NB4 (cell line): ENCODE measurements around the gene DUSP28.

Experiments used
- POLR2A ChIP-seq: IDR thresholded peaks from 2 replicates; pipeline ENCODE4 v1.6.1; 2011; ENCODE audit warnings: mild to moderate bottlenecking; ENCODE audit not compliant: insufficient read length; ENCODE audit errors: extremely low read depth
- TF ChIP-seq, protein P1 (sequence below): IDR thresholded peaks from one replicate; pipeline ENCODE4 v1.5.1; 2012; ENCODE audit warnings: low read depth, low read length

DNA sequence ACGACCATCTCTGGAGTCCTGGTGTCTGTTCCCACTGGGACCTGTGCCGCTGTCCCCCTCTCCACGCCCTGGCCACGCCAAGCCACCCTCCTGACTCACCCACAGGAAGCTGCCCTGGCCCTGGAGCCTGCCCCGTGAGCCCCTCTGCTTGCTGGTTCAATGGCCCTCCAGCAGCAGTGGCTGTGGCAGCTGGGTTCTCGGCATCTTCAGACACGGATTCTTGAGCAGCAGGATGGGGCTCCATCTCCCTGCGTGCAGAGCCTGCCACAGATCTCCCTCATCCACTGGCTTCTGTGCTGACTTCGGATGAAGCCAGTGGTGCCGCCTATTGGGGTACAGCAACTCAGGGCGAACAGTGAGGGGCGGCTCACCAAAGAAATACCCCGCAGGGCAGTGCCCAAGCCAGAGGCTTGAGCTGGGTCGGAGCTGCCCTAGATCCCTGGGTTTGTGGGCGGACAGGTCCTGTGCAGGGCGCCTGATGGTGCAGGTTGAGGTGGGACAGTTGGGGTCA is 40.3 kb downstream of the DUSP28 start:
- TF ChIP-seq POLR2A, result no peak
- TF ChIP-seq, protein P1, sequence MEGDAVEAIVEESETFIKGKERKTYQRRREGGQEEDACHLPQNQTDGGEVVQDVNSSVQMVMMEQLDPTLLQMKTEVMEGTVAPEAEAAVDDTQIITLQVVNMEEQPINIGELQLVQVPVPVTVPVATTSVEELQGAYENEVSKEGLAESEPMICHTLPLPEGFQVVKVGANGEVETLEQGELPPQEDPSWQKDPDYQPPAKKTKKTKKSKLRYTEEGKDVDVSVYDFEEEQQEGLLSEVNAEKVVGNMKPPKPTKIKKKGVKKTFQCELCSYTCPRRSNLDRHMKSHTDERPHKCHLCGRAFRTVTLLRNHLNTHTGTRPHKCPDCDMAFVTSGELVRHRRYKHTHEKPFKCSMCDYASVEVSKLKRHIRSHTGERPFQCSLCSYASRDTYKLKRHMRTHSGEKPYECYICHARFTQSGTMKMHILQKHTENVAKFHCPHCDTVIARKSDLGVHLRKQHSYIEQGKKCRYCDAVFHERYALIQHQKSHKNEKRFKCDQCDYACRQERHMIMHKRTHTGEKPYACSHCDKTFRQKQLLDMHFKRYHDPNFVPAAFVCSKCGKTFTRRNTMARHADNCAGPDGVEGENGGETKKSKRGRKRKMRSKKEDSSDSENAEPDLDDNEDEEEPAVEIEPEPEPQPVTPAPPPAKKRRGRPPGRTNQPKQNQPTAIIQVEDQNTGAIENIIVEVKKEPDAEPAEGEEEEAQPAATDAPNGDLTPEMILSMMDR, result no peak
